ENCODE data around the gene INSIG2. TPM values are rescaled to one million over a fixed set of nuclear protein-coding genes. Genes with fewer than 3 reads are reported as not detected.

The INSIG2 gene
- total RNA-seq, 1 experiment from 2014 or later: 15.0 TPM

DNA sequence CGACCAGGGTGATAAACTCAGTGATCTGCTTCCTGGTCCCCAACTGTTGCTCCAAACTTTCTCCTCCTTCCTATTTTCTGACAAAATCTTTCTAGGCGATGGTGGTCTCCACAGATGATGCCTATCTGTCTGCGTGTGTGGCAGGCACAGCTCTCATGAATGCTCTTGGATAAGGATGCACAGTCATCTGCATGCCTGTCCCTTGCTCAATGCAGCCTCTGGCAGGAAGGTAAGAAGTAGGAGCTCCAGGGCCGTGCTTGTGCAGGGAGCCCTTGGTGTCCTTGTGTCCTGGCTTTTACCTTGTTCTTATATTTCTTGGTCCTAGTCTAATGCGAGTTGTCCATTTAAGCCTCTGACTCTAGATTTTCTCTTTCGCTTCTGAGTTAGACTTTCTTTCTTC, 57.5 kb downstream of the INSIG2 start:
- no peaks in the 10 kb centered on the region for H3K4me1 Mint-ChIP-seq (ENCODE audit: insufficient read depth, unreplicated experiment)
- TF ChIP-seq, protein P1, sequence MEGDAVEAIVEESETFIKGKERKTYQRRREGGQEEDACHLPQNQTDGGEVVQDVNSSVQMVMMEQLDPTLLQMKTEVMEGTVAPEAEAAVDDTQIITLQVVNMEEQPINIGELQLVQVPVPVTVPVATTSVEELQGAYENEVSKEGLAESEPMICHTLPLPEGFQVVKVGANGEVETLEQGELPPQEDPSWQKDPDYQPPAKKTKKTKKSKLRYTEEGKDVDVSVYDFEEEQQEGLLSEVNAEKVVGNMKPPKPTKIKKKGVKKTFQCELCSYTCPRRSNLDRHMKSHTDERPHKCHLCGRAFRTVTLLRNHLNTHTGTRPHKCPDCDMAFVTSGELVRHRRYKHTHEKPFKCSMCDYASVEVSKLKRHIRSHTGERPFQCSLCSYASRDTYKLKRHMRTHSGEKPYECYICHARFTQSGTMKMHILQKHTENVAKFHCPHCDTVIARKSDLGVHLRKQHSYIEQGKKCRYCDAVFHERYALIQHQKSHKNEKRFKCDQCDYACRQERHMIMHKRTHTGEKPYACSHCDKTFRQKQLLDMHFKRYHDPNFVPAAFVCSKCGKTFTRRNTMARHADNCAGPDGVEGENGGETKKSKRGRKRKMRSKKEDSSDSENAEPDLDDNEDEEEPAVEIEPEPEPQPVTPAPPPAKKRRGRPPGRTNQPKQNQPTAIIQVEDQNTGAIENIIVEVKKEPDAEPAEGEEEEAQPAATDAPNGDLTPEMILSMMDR (IDR thresholded peaks at IDR 0.05; ENCODE audit: unreplicated experiment): no peak
- H3K27ac Mint-ChIP-seq (ENCODE audit: low read depth, unreplicated experiment): no peak overlapping the region
- no peak for DNase-seq (ENCODE audit: unreplicated experiment)
- H3K9me3 Mint-ChIP-seq (ENCODE audit: unreplicated experiment): no peaks in the 10 kb centered on the region
- no peaks in the 10 kb centered on the region for H3K27me3 Mint-ChIP-seq (ENCODE audit: insufficient read depth, unreplicated experiment)
- ChIA-PET POLR2A (interaction anchor here (0.7 kb wide), 1 partner anchor 77 kb away, joined by 3 read pairs; no protein-coding TSS in a partner anchor), CTCF (interaction anchor here (0.7 to 1.5 kb wide), 3 partner anchors 24 to 99 kb away, joined by 3 to 5 read pairs (median 4); no protein-coding TSS in a partner anchor)
- BruUV-seq (replicated peaks): no TSS peak
- no peaks in the 10 kb centered on the region for H3K36me3 Mint-ChIP-seq (ENCODE audit: insufficient read depth, unreplicated experiment)
- intact Hi-C loops (cut with micrococcal nuclease): no loop called here
- H3K4me3 Mint-ChIP-seq (ENCODE audit: unreplicated experiment): no peak overlapping the region

DNA sequence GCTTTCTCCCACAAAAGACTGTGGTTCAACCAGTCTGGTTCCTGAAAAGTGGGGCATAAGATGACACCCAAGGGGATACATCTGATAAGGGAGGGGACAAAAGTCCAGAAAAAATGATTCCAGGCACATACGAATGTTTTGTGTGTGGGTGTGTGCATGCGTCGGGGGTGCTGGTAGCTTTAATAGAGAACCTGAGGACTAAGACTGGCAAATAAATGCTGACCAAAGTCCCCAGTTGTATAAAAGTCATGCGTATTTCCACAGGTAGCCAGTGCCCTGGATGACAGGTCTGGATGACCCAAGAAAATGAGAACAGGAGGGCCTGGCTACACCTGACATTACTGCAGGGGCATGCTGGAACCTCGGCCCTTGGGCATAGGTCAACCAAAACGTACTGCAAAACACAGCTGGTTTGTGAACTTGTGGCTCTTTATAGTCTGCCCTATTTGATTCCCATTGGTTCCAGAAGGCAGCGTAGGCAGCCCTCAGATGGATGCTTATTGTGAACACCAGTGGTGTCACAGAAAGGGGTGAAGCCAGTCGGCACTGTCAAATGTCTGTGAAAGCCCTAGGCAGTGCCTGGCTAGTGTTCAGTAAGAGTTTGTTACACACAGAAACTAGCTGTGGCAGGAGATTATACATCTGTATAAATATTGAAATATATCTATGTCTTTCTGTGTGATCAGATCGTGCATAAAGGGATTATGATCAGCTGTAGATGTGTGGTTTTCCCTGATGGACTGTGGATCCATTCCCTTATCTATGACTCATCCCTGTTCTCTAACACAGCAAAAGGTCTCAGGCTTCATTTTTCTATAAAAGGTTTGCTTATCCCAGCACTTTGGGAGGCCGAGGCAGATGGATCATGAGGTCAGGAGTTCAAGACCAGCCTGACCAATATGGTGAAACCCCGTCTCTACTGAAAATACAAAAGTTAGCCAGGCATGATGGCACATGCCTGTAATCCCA, 58.3 kb downstream of the INSIG2 start:
- Mint-ChIP-seq H3K36me3 (ENCODE audit: insufficient read depth, unreplicated experiment) (no peaks in the 10 kb centered on the region), H3K27ac (ENCODE audit: low read depth, unreplicated experiment) (no peak overlapping the region), H3K27me3 (ENCODE audit: insufficient read depth, unreplicated experiment) (no peaks in the 10 kb centered on the region), H3K4me1 (ENCODE audit: insufficient read depth, unreplicated experiment) (no peaks in the 10 kb centered on the region), H3K4me3 (ENCODE audit: unreplicated experiment) (no peak overlapping the region), H3K9me3 (ENCODE audit: unreplicated experiment) (no peaks in the 10 kb centered on the region)
- POLR2A ChIA-PET: interaction anchor here (0.6 to 0.7 kb wide), 2 partner anchors 42 to 78 kb away, joined by 3 read pairs; no protein-coding TSS in a partner anchor
- CTCF ChIA-PET: interaction anchor here (0.7 to 1.8 kb wide), 6 partner anchors 24 to 114 kb away, joined by 3 to 9 read pairs (median 5); no protein-coding TSS in a partner anchor
- no peak for DNase-seq (ENCODE audit: unreplicated experiment)
- intact Hi-C loops (cut with micrococcal nuclease): no loop called here
- TF ChIP-seq, protein P1 (IDR thresholded peaks at IDR 0.05; ENCODE audit: unreplicated experiment): no peak
- no TSS peak for BruUV-seq (replicated peaks)

DNA sequence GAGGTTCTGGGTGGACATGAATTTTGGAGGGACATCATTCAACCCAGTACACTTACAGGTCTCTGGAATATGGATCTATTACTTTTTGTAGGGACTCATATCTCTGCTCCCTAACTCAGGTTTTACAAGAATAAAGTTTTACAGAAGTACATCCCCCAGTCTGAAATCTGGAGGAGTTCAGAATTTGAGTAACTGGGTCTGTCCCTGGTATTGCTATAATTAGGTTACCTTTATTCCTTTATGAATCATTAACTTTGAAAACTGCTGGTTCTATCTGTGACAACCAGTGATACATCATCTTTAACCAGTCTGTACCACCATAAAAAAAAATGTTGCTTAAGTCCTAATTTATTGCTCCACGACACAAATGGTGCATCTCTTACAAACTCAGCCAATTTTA, 59.9 kb downstream of the INSIG2 start:
- Mint-ChIP-seq H3K36me3 (ENCODE audit: insufficient read depth, unreplicated experiment) (no peaks in the 10 kb centered on the region), H3K27me3 (ENCODE audit: insufficient read depth, unreplicated experiment) (no peaks in the 10 kb centered on the region), H3K9me3 (ENCODE audit: unreplicated experiment) (no peaks in the 10 kb centered on the region), H3K27ac (ENCODE audit: low read depth, unreplicated experiment) (peak overlapping the region; percentile 35), H3K4me3 (ENCODE audit: unreplicated experiment) (no peak overlapping the region), H3K4me1 (ENCODE audit: insufficient read depth, unreplicated experiment) (no peaks in the 10 kb centered on the region)
- DNase-seq (ENCODE audit: unreplicated experiment): no peak
- ChIA-PET CTCF (interaction anchor here (0.6 to 1.4 kb wide), 4 partner anchors 31 to 761 kb away, joined by 3 to 7 read pairs (median 4); no protein-coding TSS in a partner anchor), POLR2A (no interaction called here)
- BruUV-seq (replicated peaks): no TSS peak
- TF ChIP-seq, protein P1 (IDR thresholded peaks at IDR 0.05; ENCODE audit: unreplicated experiment): no peak
- intact Hi-C loops (cut with micrococcal nuclease): no loop called here

DNA sequence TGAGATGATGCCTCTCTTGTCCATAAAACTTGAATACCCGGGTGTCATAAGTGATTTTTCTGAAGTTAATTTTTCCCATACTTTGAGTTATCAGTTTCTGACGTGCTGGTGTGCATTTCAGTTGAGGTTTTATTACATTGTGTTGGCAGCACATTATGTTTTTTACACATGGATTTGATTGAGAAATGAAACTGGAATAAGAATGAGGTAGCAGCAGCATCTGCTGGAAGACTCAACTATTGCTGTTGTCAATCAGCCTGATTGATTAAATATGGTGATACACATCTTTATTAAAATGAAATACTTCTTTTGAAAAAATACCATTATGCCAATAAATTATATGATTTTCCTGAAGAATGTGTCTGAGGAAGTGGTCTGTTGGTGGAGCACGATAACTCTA, 60.5 kb downstream of the INSIG2 start:
- no TSS peak for BruUV-seq (replicated peaks)
- intact Hi-C loops (cut with micrococcal nuclease): loop anchor here (1.0 kb wide), 1 partner anchor 103 kb away; no protein-coding TSS in a partner anchor
- H3K36me3 Mint-ChIP-seq (ENCODE audit: insufficient read depth, unreplicated experiment): no peaks in the 10 kb centered on the region
- H3K9me3 Mint-ChIP-seq (ENCODE audit: unreplicated experiment): no peaks in the 10 kb centered on the region
- ChIA-PET CTCF (interaction anchor here (0.6 to 0.8 kb wide), 5 partner anchors 32 to 760 kb away, joined by 3 to 7 read pairs (median 3); no protein-coding TSS in a partner anchor), POLR2A (no interaction called here)
- H3K27ac Mint-ChIP-seq (ENCODE audit: low read depth, unreplicated experiment): no peak overlapping the region
- H3K4me3 Mint-ChIP-seq (ENCODE audit: unreplicated experiment): no peak overlapping the region
- peak; percentile 11 for DNase-seq (ENCODE audit: unreplicated experiment)
- H3K4me1 Mint-ChIP-seq (ENCODE audit: insufficient read depth, unreplicated experiment): no peaks in the 10 kb centered on the region
- H3K27me3 Mint-ChIP-seq (ENCODE audit: insufficient read depth, unreplicated experiment): no peaks in the 10 kb centered on the region
- TF ChIP-seq, protein P1 (IDR thresholded peaks at IDR 0.05; ENCODE audit: unreplicated experiment): peak; percentile 11

Data from MCF 10A (cell line).